ENCODE results near the gene KLC1. TPM values are rescaled to one million over a fixed set of nuclear protein-coding genes. Genes with fewer than 3 reads are reported as not detected.

KLC1 gene
- total and polyA plus RNA-seq, 2 donors (not counting 1 experiment from before 2014, with no cell fraction given): 102 to 243 TPM

DNA sequence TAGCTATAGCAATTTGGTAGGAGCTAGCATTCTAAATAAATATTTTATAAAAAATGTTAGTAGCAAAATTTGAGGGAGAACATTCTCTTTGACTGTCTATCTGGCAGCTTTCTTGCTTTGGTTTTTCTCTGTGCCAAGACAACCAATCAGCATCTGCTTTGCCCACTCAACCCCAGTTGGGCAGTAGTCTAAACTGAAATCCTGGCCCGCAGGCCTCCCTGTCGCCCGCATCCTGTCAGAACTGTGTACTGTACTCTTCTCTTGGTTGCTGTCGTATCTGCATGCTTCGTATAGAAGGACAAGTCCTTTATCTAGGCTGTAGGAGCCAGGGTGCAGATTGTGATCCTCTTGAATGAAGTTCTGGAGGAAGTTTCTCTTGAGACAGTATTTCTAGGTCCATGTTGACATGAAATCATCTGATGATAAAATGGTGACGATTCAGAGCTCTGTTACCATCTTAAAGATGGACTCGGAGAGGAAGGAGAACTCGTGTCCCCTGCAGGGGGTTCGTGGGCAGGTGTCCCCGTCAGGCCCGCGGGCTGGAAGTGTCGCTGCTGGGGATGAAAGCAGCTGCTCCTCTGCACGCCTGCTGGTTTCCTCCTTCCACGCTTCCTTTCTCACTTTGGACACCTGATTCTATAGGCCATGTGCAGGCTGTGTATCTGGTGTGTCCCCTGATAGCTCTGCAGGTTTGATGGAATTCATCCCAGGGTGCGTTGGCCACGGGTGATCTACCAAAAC, 51.6 kb downstream of the KLC1 start:
- no peak overlapping the region for H3K9ac ChIP-seq (ENCODE audit: low read length)
- no peak overlapping the region for H2AFZ ChIP-seq (ENCODE audit: insufficient read depth, low read depth, low read length, poor library complexity, severe bottlenecking)
- H3K27ac ChIP-seq (ENCODE audit: low read length in 2 of 2): no peak overlapping the region
- peaks cover 30% of the 10 kb centered on the region for H3K79me2 ChIP-seq (ENCODE audit: control insufficient read depth, insufficient read depth, low read length)
- intact Hi-C loops (cut with micrococcal nuclease): no loop called here
- peaks cover 8 to 11% of the 10 kb centered on the region in 2 donors for H3K4me1 ChIP-seq (ENCODE audit: control insufficient read depth in 2 of 2, insufficient read depth in 2 of 2, low read length in 2 of 2)
- Mint-ChIP-seq H3K27me3 (no peaks in the 10 kb centered on the region), H3K27ac (no peak overlapping the region), H3K4me1 (peaks cover 14% of the 10 kb centered on the region), H3K4me3 (no peak overlapping the region), H3K9me3 (ENCODE audit: insufficient read depth) (no peaks in the 10 kb centered on the region)
- no peak overlapping the region for H3K4me2 ChIP-seq (replicated peaks; ENCODE audit: low read depth, low read length, poor library complexity, severe bottlenecking)
- DNase-seq: no peak
- H3K4me3 ChIP-seq (ENCODE audit: control extremely low read depth in 1 of 5, extremely low read depth in 1 of 5, insufficient read depth in 1 of 5, low read depth in 2 of 5, low read length in 4 of 5): no peak overlapping the region
- ChIA-PET CTCF (interaction anchor here (0.7 to 2.8 kb wide), 17 partner anchors 9 to 230 kb away, joined by 3 to 30 read pairs (median 5); partner anchors contain the start of genes BAG5 and CKB), POLR2A (interaction anchor here (0.6 kb wide), 1 partner anchor 21 kb away, joined by 5 read pairs; no protein-coding TSS in a partner anchor)
- peaks cover 24 to 74% of the 10 kb centered on the region in 2 experiments for H3K36me3 ChIP-seq (replicated peaks in 1 of 2; ENCODE audit: control extremely low read depth in 1 of 2, control insufficient read depth in 1 of 2, extremely low read depth in 1 of 2, insufficient read depth in 2 of 2, low read length in 1 of 2)
- ATAC-seq (ENCODE audit: low read depth): no peak
- H3K9me3 ChIP-seq (ENCODE audit: control extremely low read depth in 1 of 3, control insufficient read depth in 2 of 3, insufficient read depth in 1 of 3, low read length in 2 of 3): no peaks in the 10 kb centered on the region
- TF ChIP-seq, protein P1, sequence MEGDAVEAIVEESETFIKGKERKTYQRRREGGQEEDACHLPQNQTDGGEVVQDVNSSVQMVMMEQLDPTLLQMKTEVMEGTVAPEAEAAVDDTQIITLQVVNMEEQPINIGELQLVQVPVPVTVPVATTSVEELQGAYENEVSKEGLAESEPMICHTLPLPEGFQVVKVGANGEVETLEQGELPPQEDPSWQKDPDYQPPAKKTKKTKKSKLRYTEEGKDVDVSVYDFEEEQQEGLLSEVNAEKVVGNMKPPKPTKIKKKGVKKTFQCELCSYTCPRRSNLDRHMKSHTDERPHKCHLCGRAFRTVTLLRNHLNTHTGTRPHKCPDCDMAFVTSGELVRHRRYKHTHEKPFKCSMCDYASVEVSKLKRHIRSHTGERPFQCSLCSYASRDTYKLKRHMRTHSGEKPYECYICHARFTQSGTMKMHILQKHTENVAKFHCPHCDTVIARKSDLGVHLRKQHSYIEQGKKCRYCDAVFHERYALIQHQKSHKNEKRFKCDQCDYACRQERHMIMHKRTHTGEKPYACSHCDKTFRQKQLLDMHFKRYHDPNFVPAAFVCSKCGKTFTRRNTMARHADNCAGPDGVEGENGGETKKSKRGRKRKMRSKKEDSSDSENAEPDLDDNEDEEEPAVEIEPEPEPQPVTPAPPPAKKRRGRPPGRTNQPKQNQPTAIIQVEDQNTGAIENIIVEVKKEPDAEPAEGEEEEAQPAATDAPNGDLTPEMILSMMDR (IDR thresholded peaks at IDR 0.05): no peak
- TF ChIP-seq EZH2 (IDR thresholded peaks at IDR 0.05; ENCODE audit: borderline replicate concordance, insufficient read depth, low read depth, low read length, poor library complexity, severe bottlenecking): no peak
- WGBS (ENCODE audit: insufficient coverage): 91% methylated on average over 15 of the region's 17 CpGs
- H3K27me3 ChIP-seq (replicated peaks in 1 of 4; ENCODE audit: control extremely low read depth in 1 of 4, control insufficient read depth in 3 of 4, insufficient read depth in 4 of 4, low read length in 3 of 4): no peaks in the 10 kb centered on the region
- peaks cover 8% of the 10 kb centered on the region for H4K20me1 ChIP-seq (ENCODE audit: control insufficient read depth, insufficient read depth, low read length, poor library complexity, severe bottlenecking)

GRCh38 chr14:103683139-103683538, 54.1 kb downstream of the KLC1 start:
- ChIA-PET POLR2A (no interaction called here), CTCF (no interaction called here)
- no peak overlapping the region for H3K4me3 ChIP-seq (ENCODE audit: control extremely low read depth in 1 of 5, extremely low read depth in 1 of 5, insufficient read depth in 1 of 5, low read depth in 2 of 5, low read length in 4 of 5)
- H3K4me1 Mint-ChIP-seq: peaks cover 14% of the 10 kb centered on the region
- no peaks in the 10 kb centered on the region for H3K9me3 ChIP-seq (ENCODE audit: control extremely low read depth in 1 of 3, control insufficient read depth in 2 of 3, insufficient read depth in 1 of 3, low read length in 2 of 3)
- no peak overlapping the region for H3K27ac Mint-ChIP-seq
- no peak overlapping the region for H3K4me2 ChIP-seq (replicated peaks; ENCODE audit: low read depth, low read length, poor library complexity, severe bottlenecking)
- H4K20me1 ChIP-seq (ENCODE audit: control insufficient read depth, insufficient read depth, low read length, poor library complexity, severe bottlenecking): peaks cover 14% of the 10 kb centered on the region
- DNase-seq (no peak), ATAC-seq (ENCODE audit: low read depth) (no peak)
- H3K27ac ChIP-seq (ENCODE audit: low read length in 2 of 2): no peak overlapping the region
- no peak overlapping the region for H3K4me3 Mint-ChIP-seq
- peaks cover 15 to 73% of the 10 kb centered on the region in 2 experiments for H3K36me3 ChIP-seq (replicated peaks in 1 of 2; ENCODE audit: control extremely low read depth in 1 of 2, control insufficient read depth in 1 of 2, extremely low read depth in 1 of 2, insufficient read depth in 2 of 2, low read length in 1 of 2)
- H3K27me3 Mint-ChIP-seq: no peaks in the 10 kb centered on the region
- no peaks in the 10 kb centered on the region for H3K27me3 ChIP-seq (replicated peaks in 1 of 4; ENCODE audit: control extremely low read depth in 1 of 4, control insufficient read depth in 3 of 4, insufficient read depth in 4 of 4, low read length in 3 of 4)
- H3K79me2 ChIP-seq (ENCODE audit: control insufficient read depth, insufficient read depth, low read length): peaks cover 41% of the 10 kb centered on the region
- no peak overlapping the region for H3K9ac ChIP-seq (ENCODE audit: low read length)
- H2AFZ ChIP-seq (ENCODE audit: insufficient read depth, low read depth, low read length, poor library complexity, severe bottlenecking): no peak overlapping the region
- no peaks in the 10 kb centered on the region for H3K9me3 Mint-ChIP-seq (ENCODE audit: insufficient read depth)
- intact Hi-C loops (cut with micrococcal nuclease): no loop called here
- TF ChIP-seq EZH2 (IDR thresholded peaks at IDR 0.05; ENCODE audit: borderline replicate concordance, insufficient read depth, low read depth, low read length, poor library complexity, severe bottlenecking): no peak
- TF ChIP-seq, protein P1 (IDR thresholded peaks at IDR 0.05): no peak
- WGBS (ENCODE audit: insufficient coverage): 88% methylated on average over 15 of the region's 15 CpGs
- H3K4me1 ChIP-seq (ENCODE audit: control insufficient read depth in 2 of 2, insufficient read depth in 2 of 2, low read length in 2 of 2): peaks cover 8 to 11% of the 10 kb centered on the region in 2 donors

Measured in B cell (primary cell).